Large intestine (tissue), 3 donors: ENCODE data around the gene DMBT1. TPM values are rescaled to one million over a fixed set of nuclear protein-coding genes. Genes with fewer than 3 reads are reported as not detected.

Experiments
- DNase-seq, 2 donors: peaks; one replicate each; pipeline versions ENCODE4 v3.0.0 to v3.0.0-alpha.2; 2013
- H3K27ac ChIP-seq: one replicate; pipeline ENCODE4 v1.5.1; 2013; ENCODE audit warnings: low read length
- H3K27me3 ChIP-seq: 2 replicates; pipeline ENCODE4 v1.6.1; 2013; ENCODE audit warnings: low read length; ENCODE audit not compliant: control insufficient read depth, insufficient read depth
- H3K36me3 ChIP-seq: 2 replicates; pipeline ENCODE4 v1.6.1; 2013; ENCODE audit warnings: low read length; ENCODE audit not compliant: control insufficient read depth, insufficient read depth
- H3K4me1 ChIP-seq: one replicate; pipeline ENCODE4 v1.6.1; 2013; ENCODE audit warnings: low read length; ENCODE audit not compliant: control insufficient read depth, insufficient read depth
- H3K4me3 ChIP-seq: one replicate; pipeline ENCODE4 v1.5.1; 2013; ENCODE audit warnings: low read length
- H3K9me3 ChIP-seq: one replicate; pipeline ENCODE4 v1.6.1; 2013; ENCODE audit warnings: mild to moderate bottlenecking, low read depth, low read length, moderate library complexity; ENCODE audit not compliant: control insufficient read depth
- WGBS: methylation state at CpG from one replicate; pipeline ENCODE4 v1.1.5; 2013; ENCODE audit warnings: low lambda C conversion rate; ENCODE audit not compliant: insufficient coverage; 5-methylcytosine and 5-hydroxymethylcytosine counted together
- polyA plus RNA-seq: library from polyadenylated mRNA; unstranded; fragments of 120-200 nt; gene quantifications from one replicate; pipeline ENCODE4 v1.2.1, GENCODE V29; 2013

Gene DMBT1
- polyA plus RNA-seq, 1 donor: 198 TPM

GRCh38 chr10:122639801-122640200, 79.2 kb downstream of the DMBT1 start:
- no peak overlapping the region for H3K4me3 ChIP-seq
- no peak for DNase-seq
- no peaks in the 10 kb centered on the region for H3K4me1 ChIP-seq
- WGBS: no CpG with 5 or more reads among the region's 7 CpGs
- peaks cover 10% of the 10 kb centered on the region for H3K36me3 ChIP-seq
- no peaks in the 10 kb centered on the region for H3K9me3 ChIP-seq
- no peaks in the 10 kb centered on the region for H3K27me3 ChIP-seq
- no peak overlapping the region for H3K27ac ChIP-seq

GRCh38 chr10:122640921-122641320, 80.4 kb downstream of the DMBT1 start:
- Histone ChIP-seq H3K9me3 (no peaks in the 10 kb centered on the region), H3K4me3 (no peak overlapping the region), H3K4me1 (no peaks in the 10 kb centered on the region), H3K36me3 (peaks cover 9% of the 10 kb centered on the region), H3K27me3 (no peaks in the 10 kb centered on the region), H3K27ac (no peak overlapping the region)
- WGBS: no CpG with 5 or more reads among the region's 3 CpGs
- no peak for DNase-seq

- no peaks in the 10 kb centered on the region for H3K27me3 ChIP-seq
- no peaks in the 10 kb centered on the region for H3K9me3 ChIP-seq
- no peak overlapping the region for H3K27ac ChIP-seq
- no peaks in the 10 kb centered on the region for H3K4me1 ChIP-seq
- no peak overlapping the region for H3K4me3 ChIP-seq
- whole genome bisulfite sequencing: 90% methylated on average over 2 of the region's 31 CpGs
- DNase-seq: no peak
- H3K36me3 ChIP-seq: peaks cover 8% of the 10 kb centered on the region
Measured at GRCh38 chr10:122642726-122643605, 82.4 kb downstream of the DMBT1 start.

- Histone ChIP-seq H3K4me3 (no peak overlapping the region), H3K4me1 (peaks cover 2% of the 10 kb centered on the region), H3K9me3 (no peaks in the 10 kb centered on the region), H3K27ac (no peak overlapping the region), H3K27me3 (no peaks in the 10 kb centered on the region), H3K36me3 (peaks cover 8% of the 10 kb centered on the region)
- no CpG with 5 or more reads among the region's 13 CpGs for WGBS
- DNase-seq: no peak
Measured at GRCh38 chr10:122643931-122644534, 83.5 kb downstream of the DMBT1 start.

GRCh38 chr10:122646511-122647382, 86.2 kb downstream of the DMBT1 start:
- H3K4me3 ChIP-seq: no peak overlapping the region
- H3K4me1 ChIP-seq: peaks cover 2% of the 10 kb centered on the region
- H3K36me3 ChIP-seq: peaks cover 3% of the 10 kb centered on the region
- no CpG with 5 or more reads among the region's 10 CpGs for WGBS
- H3K27me3 ChIP-seq: no peaks in the 10 kb centered on the region
- no peak for DNase-seq
- H3K27ac ChIP-seq: no peak overlapping the region
- H3K9me3 ChIP-seq: no peaks in the 10 kb centered on the region

- Histone ChIP-seq H3K9me3 (no peaks in the 10 kb centered on the region), H3K27ac (no peak overlapping the region), H3K4me3 (no peak overlapping the region), H3K27me3 (peaks cover under 1% of the 10 kb centered on the region), H3K36me3 (peaks cover 3% of the 10 kb centered on the region), H3K4me1 (peaks cover 2% of the 10 kb centered on the region)
- WGBS: no CpG with 5 or more reads among the region's 3 CpGs
- no peak for DNase-seq
Measured at GRCh38 chr10:122647383-122647968, 86.9 kb downstream of the DMBT1 start.

- no peaks in the 10 kb centered on the region for H3K9me3 ChIP-seq
- peak; percentile 32 to 49 for DNase-seq
- peaks cover 4% of the 10 kb centered on the region for H3K27me3 ChIP-seq
- H3K4me1 ChIP-seq: peaks cover 2% of the 10 kb centered on the region
- no peaks in the 10 kb centered on the region for H3K36me3 ChIP-seq
- no peak overlapping the region for H3K27ac ChIP-seq
- no peak overlapping the region for H3K4me3 ChIP-seq
- WGBS: no CpG with 5 or more reads among the region's 10 CpGs
Measured at GRCh38 chr10:122648599-122649428, 88.3 kb downstream of the DMBT1 start.

GRCh38 chr10:122649903-122650302, 89.3 kb downstream of the DMBT1 start:
- Histone ChIP-seq H3K4me3 (no peak overlapping the region), H3K27ac (no peak overlapping the region), H3K4me1 (peaks cover 2% of the 10 kb centered on the region), H3K9me3 (no peaks in the 10 kb centered on the region), H3K36me3 (no peaks in the 10 kb centered on the region), H3K27me3 (peaks cover 6% of the 10 kb centered on the region)
- no CpG with 5 or more reads among the region's 5 CpGs for WGBS
- DNase-seq: no peak

GRCh38 chr10:122650331-122650730, 89.8 kb downstream of the DMBT1 start:
- H3K27me3 ChIP-seq: peaks cover 7% of the 10 kb centered on the region
- H3K4me3 ChIP-seq: no peak overlapping the region
- H3K4me1 ChIP-seq: peaks cover 2% of the 10 kb centered on the region
- H3K9me3 ChIP-seq: no peaks in the 10 kb centered on the region
- no peak for DNase-seq
- no peaks in the 10 kb centered on the region for H3K36me3 ChIP-seq
- WGBS: no CpG with 5 or more reads among the region's 2 CpGs
- H3K27ac ChIP-seq: no peak overlapping the region
